Measurements from ENCODE around the gene CCDC116.

DNA sequence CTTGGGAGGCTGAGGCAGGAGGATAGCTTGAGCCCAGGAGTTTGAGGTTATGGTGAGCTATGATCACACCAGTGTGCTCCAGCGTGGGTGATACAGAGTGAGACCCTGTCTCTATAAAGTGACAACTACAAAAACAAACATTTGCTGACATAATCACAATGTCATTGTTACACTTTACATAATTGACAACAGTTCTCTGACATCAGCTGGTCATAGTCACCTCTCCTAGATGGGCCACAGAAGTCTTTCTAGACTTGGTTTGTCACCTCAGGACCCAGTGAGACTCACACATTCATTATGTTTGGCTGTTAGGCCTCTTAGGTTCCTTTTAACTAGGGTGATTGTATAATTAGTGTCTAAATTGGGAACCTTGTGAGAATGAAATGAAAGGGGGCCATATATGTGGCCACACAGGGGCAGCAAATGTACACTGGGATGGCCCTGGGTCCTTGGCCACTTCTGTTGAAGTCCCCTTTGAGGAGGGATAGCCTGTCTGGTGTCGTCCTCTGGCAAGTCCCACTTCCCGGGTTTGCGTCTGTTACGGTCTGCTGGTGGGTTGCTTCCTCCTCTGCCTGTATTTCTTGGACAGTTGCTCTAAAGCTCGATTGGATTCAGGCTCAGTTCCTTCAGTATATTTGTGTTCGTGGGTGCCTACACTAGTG is 27.4 kb downstream of the CCDC116 start:
- TF ChIP-seq OSR1 (CRISPR knock-in tag; IDR thresholded peaks at IDR 0.05) (no peak), ZNF70 (CRISPR knock-in tag; IDR thresholded peaks at IDR 0.05) (no peak), TOX (CRISPR knock-in tag; IDR thresholded peaks at IDR 0.05; ENCODE audit: borderline replicate concordance) (no peak), CREB5 (CRISPR knock-in tag; IDR thresholded peaks at IDR 0.05; ENCODE audit: low read depth) (no peak), ARNTL (CRISPR knock-in tag; IDR thresholded peaks at IDR 0.05; ENCODE audit: borderline replicate concordance, low read depth) (no peak)
